AG04449 (cell line): ENCODE data around the gene PRDX3.

Experiments used
- CTCF ChIA-PET: fragments of 350-600 bp; formaldehyde crosslinking; extraction: SDS; loops from one replicate; lab custom pipeline; 2021; ENCODE audit warnings: antibody characterized with exemption; lab: Yijun Ruan, JAX
- POLR2A ChIA-PET: fragments of 400-600, 350-600 bp; formaldehyde crosslinking; extraction: SDS; loops from one replicate; lab custom pipeline; 2020; ENCODE audit warnings: antibody characterized with exemption, inconsistent platforms; lab: Yijun Ruan, JAX
- DNase-seq: peaks from one replicate; pipeline ENCODE4 v3.0.0-alpha.2; 2010; ENCODE audit warnings: low read depth, low spot score
- H3K4me3 ChIP-seq: 2 replicates; pipeline ENCODE4 v1.5.1; 2011; ENCODE audit warnings: low read depth, mild to moderate bottlenecking, control low read depth, low read length
- CTCF ChIP-seq: IDR thresholded peaks from one replicate; pipeline ENCODE4 v1.5.1; 2011; ENCODE audit warnings: mild to moderate bottlenecking, moderate library complexity, low read length, control low read depth, inconsistent platforms; ENCODE audit not compliant: insufficient read depth; ENCODE audit errors: missing control alignments

The PRDX3 gene

GRCh38 chr10:119221201-119221600 lies 42.6 kb upstream of the PRDX3 start:
- ChIA-PET POLR2A (no interaction called here), CTCF (interaction anchor here (1.2 to 7.9 kb wide), 6 partner anchors 10 to 225 kb away, joined by 3 to 80 read pairs (median 4); partner anchors contain the start of gene GRK5)
- no peak for TF ChIP-seq CTCF
- H3K4me3 ChIP-seq: no peak overlapping the region
- DNase-seq: no peak

DNA sequence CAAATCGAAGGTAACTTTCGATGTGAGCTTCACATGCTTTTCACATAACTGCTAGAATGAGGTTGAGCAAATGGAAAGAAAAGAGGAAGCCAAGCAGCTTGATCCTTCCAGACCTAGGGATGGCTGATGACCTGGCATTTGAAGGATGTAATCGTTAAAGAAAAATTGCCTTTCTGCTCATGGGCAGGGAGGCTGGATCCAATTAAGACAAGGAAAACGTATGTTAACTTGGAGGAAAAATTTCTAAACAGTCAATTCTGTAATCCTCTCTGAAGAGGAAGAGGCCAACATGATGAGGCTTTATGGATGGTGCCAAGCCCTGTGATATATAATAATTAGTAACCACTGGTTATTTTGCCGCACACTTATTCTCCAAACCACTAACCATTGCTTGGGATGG lies 41.3 kb upstream of the PRDX3 start:
- no peak for TF ChIP-seq CTCF
- ChIA-PET CTCF (interaction anchor here (0.6 to 7.9 kb wide), 5 partner anchors 8 to 226 kb away, joined by 3 to 80 read pairs (median 4); partner anchors contain the start of gene GRK5), POLR2A (no interaction called here)
- no peak overlapping the region for H3K4me3 ChIP-seq
- no peak for DNase-seq

DNA sequence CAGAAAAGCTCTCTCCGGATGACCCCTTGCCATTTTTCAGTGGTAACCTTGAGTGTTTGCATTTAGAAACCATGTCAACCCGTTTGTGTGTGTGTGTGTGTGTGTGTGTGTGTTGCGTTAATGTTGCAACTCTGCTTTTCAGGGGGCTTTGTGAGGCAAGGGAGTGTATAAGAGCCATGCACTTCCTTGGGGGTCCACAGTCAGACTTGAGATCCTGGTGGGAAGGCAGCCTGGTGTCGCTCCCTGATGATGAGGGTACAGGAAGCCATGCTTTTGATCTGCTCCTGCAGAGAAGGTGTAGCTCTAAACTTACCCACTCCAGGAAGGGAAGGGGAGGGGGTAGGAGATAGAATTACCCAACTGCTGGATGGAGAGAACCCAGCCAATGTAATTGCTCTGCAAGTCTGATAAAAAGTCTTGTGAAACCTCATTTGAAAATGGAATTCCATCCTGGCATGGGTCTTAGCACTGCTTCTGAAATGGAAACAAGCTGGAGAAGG lies 39.4 kb upstream of the PRDX3 start:
- ChIA-PET CTCF (interaction anchor here (0.8 to 7.9 kb wide), 3 partner anchors 10 to 228 kb away, joined by 3 to 80 read pairs (median 3); partner anchors contain the start of gene GRK5), POLR2A (no interaction called here)
- TF ChIP-seq CTCF: no peak
- DNase-seq: no peak
- no peak overlapping the region for H3K4me3 ChIP-seq

DNA sequence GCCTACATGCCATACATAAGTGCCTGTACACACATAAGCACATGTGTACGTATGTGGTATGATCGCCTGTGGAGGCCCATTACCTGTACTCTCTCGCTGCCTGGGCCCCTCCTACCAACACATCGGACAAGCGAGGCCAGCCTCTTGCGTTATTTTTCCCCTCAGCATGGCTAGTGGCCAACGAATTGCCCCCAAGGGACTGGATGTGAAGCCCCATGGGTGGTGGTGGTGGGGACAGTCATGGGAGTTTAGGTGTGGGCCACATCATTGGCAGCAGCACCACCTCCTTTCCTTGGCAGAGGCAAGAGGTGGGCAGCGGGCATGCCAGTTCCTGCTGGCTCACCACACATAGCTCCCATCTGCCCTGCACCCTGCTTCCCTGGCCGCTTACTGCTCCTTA lies 38.8 kb upstream of the PRDX3 start:
- H3K4me3 ChIP-seq: no peak overlapping the region
- DNase-seq: no peak
- ChIA-PET CTCF (interaction anchor here (1.2 to 7.9 kb wide), 2 partner anchors 9 to 27 kb away, joined by 3 to 80 read pairs; partner anchors contain the start of gene GRK5), POLR2A (no interaction called here)
- no peak for TF ChIP-seq CTCF

GRCh38 chr10:119216127-119216526 lies 37.5 kb upstream of the PRDX3 start:
- no peak for TF ChIP-seq CTCF
- DNase-seq: no peak
- CTCF ChIA-PET: no interaction called here
- POLR2A ChIA-PET: no interaction called here
- no peak overlapping the region for H3K4me3 ChIP-seq

DNA sequence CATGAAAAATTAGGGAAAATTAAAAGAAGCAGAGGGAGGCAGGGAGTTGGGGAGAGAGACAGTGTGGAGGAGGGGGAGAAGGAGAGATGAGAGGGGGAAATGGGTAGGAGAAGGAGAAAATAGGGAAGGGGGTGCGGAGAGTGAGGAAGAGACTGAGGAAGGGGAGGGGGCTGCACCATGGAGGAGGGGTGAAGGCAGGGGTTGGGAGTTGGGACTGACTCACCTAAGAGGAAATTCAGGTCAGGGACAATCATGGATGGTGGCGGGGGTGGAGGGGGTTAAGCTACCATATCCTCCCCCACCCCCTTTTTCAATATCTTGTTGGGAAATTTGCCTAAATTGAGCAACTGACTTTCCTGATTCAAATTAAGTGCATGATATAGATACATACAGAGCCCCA lies 36.8 kb upstream of the PRDX3 start:
- ChIA-PET CTCF (no interaction called here), POLR2A (no interaction called here)
- no peak for TF ChIP-seq CTCF
- no peak for DNase-seq
- no peak overlapping the region for H3K4me3 ChIP-seq
